Fibroblast of mammary gland (primary cell): Measurements from ENCODE around the gene UXS1.

Source experiments
- DNase-seq: peaks from one replicate; pipeline ENCODE4 v3.0.0-alpha.2; 2010; ENCODE audit warnings: low read depth
- H3K4me3 ChIP-seq: 2 replicates; pipeline ENCODE4 v1.5.1; 2011; ENCODE audit warnings: low read depth, mild to moderate bottlenecking, low read length, moderate library complexity; ENCODE audit not compliant: control insufficient read depth
- TF ChIP-seq, protein P1 (sequence below): conservative IDR thresholded peaks from 2 replicates; pipeline ENCODE4 v1.5.1; 2011; ENCODE audit warnings: low read depth, low read length, inconsistent platforms; ENCODE audit not compliant: control insufficient read depth, insufficient read depth

UXS1 gene

DNA sequence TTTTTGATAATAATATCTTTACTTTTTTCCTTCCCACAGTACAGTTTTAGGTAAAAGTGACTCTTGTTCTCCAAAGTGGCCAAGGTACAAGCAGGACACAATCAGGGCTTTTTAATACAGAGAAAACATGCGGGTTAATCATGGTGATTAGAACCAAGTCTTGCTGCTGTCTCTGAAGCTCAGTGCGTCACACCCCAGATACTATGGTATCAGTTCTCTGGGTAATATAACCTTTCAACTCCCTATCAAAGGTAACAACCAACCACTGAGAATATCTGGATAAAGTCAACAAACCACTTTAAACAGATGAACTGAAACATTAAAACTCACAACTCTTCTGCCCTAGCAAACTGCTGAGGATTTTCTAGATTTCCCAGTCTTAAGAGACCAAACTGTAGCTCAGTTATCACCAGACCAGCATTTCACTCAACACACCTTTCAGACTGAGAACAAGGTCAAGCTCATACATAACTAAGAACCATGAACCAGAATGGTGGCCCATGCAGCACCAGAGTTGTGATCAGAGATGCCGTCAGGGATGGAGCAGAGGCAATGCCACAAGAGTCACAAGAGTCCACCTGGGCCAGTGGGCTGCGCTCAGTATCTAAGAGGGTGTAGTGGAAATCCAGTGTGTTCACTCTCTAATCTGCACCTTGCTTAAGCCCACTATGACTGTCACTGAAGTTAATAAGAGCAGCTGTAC is 103.0 kb downstream of the UXS1 start:
- H3K4me3 ChIP-seq: no peak overlapping the region
- TF ChIP-seq, protein P1, sequence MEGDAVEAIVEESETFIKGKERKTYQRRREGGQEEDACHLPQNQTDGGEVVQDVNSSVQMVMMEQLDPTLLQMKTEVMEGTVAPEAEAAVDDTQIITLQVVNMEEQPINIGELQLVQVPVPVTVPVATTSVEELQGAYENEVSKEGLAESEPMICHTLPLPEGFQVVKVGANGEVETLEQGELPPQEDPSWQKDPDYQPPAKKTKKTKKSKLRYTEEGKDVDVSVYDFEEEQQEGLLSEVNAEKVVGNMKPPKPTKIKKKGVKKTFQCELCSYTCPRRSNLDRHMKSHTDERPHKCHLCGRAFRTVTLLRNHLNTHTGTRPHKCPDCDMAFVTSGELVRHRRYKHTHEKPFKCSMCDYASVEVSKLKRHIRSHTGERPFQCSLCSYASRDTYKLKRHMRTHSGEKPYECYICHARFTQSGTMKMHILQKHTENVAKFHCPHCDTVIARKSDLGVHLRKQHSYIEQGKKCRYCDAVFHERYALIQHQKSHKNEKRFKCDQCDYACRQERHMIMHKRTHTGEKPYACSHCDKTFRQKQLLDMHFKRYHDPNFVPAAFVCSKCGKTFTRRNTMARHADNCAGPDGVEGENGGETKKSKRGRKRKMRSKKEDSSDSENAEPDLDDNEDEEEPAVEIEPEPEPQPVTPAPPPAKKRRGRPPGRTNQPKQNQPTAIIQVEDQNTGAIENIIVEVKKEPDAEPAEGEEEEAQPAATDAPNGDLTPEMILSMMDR: no peak
- no peak for DNase-seq

DNA sequence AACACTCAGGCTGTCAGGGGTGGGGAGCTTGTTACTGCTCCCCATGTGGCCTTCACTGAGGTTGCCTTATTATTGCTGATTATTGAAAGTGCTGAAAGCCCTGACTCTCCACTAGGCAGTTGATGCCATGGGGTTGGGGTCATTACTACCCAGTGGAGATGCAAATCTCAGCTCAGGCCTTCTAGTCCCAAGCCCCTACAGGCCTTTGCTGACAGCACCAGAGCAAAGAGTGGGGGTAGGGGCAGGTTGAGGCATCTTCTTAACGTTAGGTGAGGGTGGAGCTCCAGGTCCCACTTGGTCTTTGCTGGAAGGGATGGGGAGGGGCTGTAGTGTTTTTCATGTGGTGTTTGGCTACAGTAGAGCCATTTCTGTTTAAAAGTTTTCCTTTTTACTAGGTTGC is 104.5 kb downstream of the UXS1 start:
- TF ChIP-seq, protein P1: no peak
- DNase-seq: no peak
- H3K4me3 ChIP-seq: no peak overlapping the region

- no peak overlapping the region for H3K4me3 ChIP-seq
- peak; percentile 57 for DNase-seq
- TF ChIP-seq, protein P1: peak; percentile 50
Observed at GRCh38 chr2:106085181-106085940, 108.7 kb downstream of the UXS1 start.

- no peak for DNase-seq
- no peak overlapping the region for H3K4me3 ChIP-seq
- TF ChIP-seq, protein P1: no peak
Observed at GRCh38 chr2:106080959-106081358, 113.1 kb downstream of the UXS1 start.

- TF ChIP-seq, protein P1: no peak
- DNase-seq: no peak
Observed at GRCh38 chr2:106078096-106078495, 116.0 kb downstream of the UXS1 start.

GRCh38 chr2:106076941-106077340 is 117.2 kb downstream of the UXS1 start:
- no peak overlapping the region for H3K4me3 ChIP-seq
- DNase-seq: no peak
- TF ChIP-seq, protein P1: no peak

More at GRCh38 chr2:106078096-106078495, 116.0 kb downstream of the UXS1 start:
- H3K4me3 ChIP-seq: no peak overlapping the region
